Smooth muscle cell (in vitro differentiated cells): Measurements from ENCODE around the gene NHLRC2. TPM values are rescaled to one million over a fixed set of nuclear protein-coding genes. Genes with fewer than 3 reads are reported as not detected.

Experiments
- DNase-seq: peaks from one replicate; lab custom pipeline; 2025; ENCODE audit not compliant: unreplicated experiment; lab: John Stamatoyannopoulos, UW
- H2AFZ ChIP-seq: fragments of 200-600 bp; sonication (generic); 2 replicates; pipeline ENCODE4 v1.6.0; 2016; ENCODE audit warnings: antibody characterized with exemption, low read depth, mild to moderate bottlenecking
- H3F3A ChIP-seq: fragments of 200-600 bp; sonication (generic); 2 replicates; pipeline ENCODE4 v1.6.0; 2017; ENCODE audit warnings: antibody characterized with exemption, low read depth
- H3K27ac ChIP-seq: fragments of 200-600 bp; sonication (generic); 2 replicates; pipeline ENCODE4 v1.5.1; 2016; ENCODE audit warnings: low read depth, mild to moderate bottlenecking
- H3K27me3 ChIP-seq: fragments of 200-600 bp; sonication (generic); 2 replicates; pipeline ENCODE4 v1.6.1; 2016; ENCODE audit warnings: low read depth, mild to moderate bottlenecking
- H3K36me3 ChIP-seq: fragments of 200-600 bp; sonication (generic); 2 replicates; pipeline ENCODE4 v1.5.1; 2016; ENCODE audit warnings: low read depth
- H3K4me1 ChIP-seq: fragments of 200-600 bp; sonication (generic); 2 replicates; pipeline ENCODE4 v1.5.1; 2016; ENCODE audit warnings: low read depth
- H3K4me2 ChIP-seq: fragments of 200-600 bp; sonication (generic); 2 replicates; pipeline ENCODE4 v1.6.0; 2016; ENCODE audit warnings: mild to moderate bottlenecking
- H3K4me3 ChIP-seq: fragments of 200-600 bp; sonication (generic); 2 replicates; pipeline ENCODE4 v1.5.1; 2016; ENCODE audit warnings: mild to moderate bottlenecking
- H3K79me2 ChIP-seq: fragments of 200-600 bp; sonication (generic); 2 replicates; pipeline ENCODE4 v1.6.0; 2016; ENCODE audit warnings: low read depth, mild to moderate bottlenecking
- H3K9ac ChIP-seq: fragments of 200-600 bp; sonication (generic); 2 replicates; pipeline ENCODE4 v1.6.0; 2016; ENCODE audit warnings: low read depth
- H3K9me3 ChIP-seq: fragments of 200-600 bp; sonication (generic); replicated peaks from 2 replicates; pipeline ENCODE4 v1.5.1; 2016; ENCODE audit warnings: low read depth
- H4K20me1 ChIP-seq: fragments of 200-600 bp; sonication (generic); 2 replicates; pipeline ENCODE4 v1.6.0; 2016; ENCODE audit warnings: low read depth
- CTCF ChIP-seq: fragments of 200-600 bp; sonication (generic); IDR thresholded peaks from 2 replicates; pipeline ENCODE4 v1.5.1; 2017; ENCODE audit warnings: borderline replicate concordance, mild to moderate bottlenecking, antibody characterized with exemption; ENCODE audit not compliant: insufficient read depth, poor library complexity, severe bottlenecking
- WGBS: methylation state at CpG from one replicate; pipeline ENCODE4 v1.1.7; 2016; ENCODE audit warnings: low lambda C conversion rate; 5-methylcytosine and 5-hydroxymethylcytosine counted together
- polyA plus RNA-seq: library from polyadenylated mRNA; unstranded; fragments of >200 nt; fragmentation: Nextera tagmentation; extraction: Ambion mirVana; gene quantifications from 2 replicates; pipeline ENCODE4 v1.2.1, GENCODE V29; 2016
- total RNA-seq: library from RNA; depleted of rRNA; stranded (reverse); fragments of >200 nt; gene quantifications from 2 replicates; pipeline ENCODE4 v1.2.3, GENCODE V29; 2014

NHLRC2 gene
- total and polyA plus RNA-seq, 2 experiments from 2014 or later, result 5.1 to 14.4 TPM

- H3K4me1 ChIP-seq, result no peaks in the 10 kb centered on the region
- no peak overlapping the region for H3K4me2 ChIP-seq
- no peak for DNase-seq
- no peaks in the 10 kb centered on the region for H3K9me3 ChIP-seq
- TF ChIP-seq CTCF, result no peak
- H3K27ac ChIP-seq, result no peak overlapping the region
- 99% methylated on average over 2 of the region's 2 CpGs for WGBS
- no peaks in the 10 kb centered on the region for H3K27me3 ChIP-seq
- no peak overlapping the region for H2AFZ ChIP-seq
- H3K79me2 ChIP-seq, result peaks cover 18% of the 10 kb centered on the region
- H3K9ac ChIP-seq, result no peak overlapping the region
- H3K4me3 ChIP-seq, result no peak overlapping the region
- no peaks in the 10 kb centered on the region for H3F3A ChIP-seq
- H3K36me3 ChIP-seq, result peaks cover 4% of the 10 kb centered on the region
- peaks cover 12% of the 10 kb centered on the region for H4K20me1 ChIP-seq
These were observed 25.2 kb downstream of the NHLRC2 start for GRCh38 chr10:113879691-113880090.

- H3K36me3 ChIP-seq, result peaks cover 4% of the 10 kb centered on the region
- no peak overlapping the region for H3K27ac ChIP-seq
- H4K20me1 ChIP-seq, result peaks cover 7% of the 10 kb centered on the region
- no peaks in the 10 kb centered on the region for H3K27me3 ChIP-seq
- no peak overlapping the region for H3K4me3 ChIP-seq
- no peak for DNase-seq
- H3K4me1 ChIP-seq, result no peaks in the 10 kb centered on the region
- H3F3A ChIP-seq, result no peaks in the 10 kb centered on the region
- no peak for TF ChIP-seq CTCF
- no peak overlapping the region for H3K4me2 ChIP-seq
- no peak overlapping the region for H2AFZ ChIP-seq
- H3K79me2 ChIP-seq, result peaks cover 12% of the 10 kb centered on the region
- WGBS, result 95% methylated on average over 1 of the region's 1 CpG
- H3K9ac ChIP-seq, result no peak overlapping the region
- H3K9me3 ChIP-seq, result no peaks in the 10 kb centered on the region
These were observed 25.8 kb downstream of the NHLRC2 start for GRCh38 chr10:113880236-113880635.

GRCh38 chr10:113882240-113882639 is 27.8 kb downstream of the NHLRC2 start:
- Histone ChIP-seq H3K27ac (no peak overlapping the region), H2AFZ (no peak overlapping the region), H3K27me3 (no peaks in the 10 kb centered on the region), H3K4me3 (no peak overlapping the region), H3K4me2 (no peak overlapping the region), H4K20me1 (peaks cover 4% of the 10 kb centered on the region), H3K36me3 (peaks cover 11% of the 10 kb centered on the region), H3K4me1 (no peaks in the 10 kb centered on the region), H3K79me2 (peaks cover 5% of the 10 kb centered on the region), H3F3A (no peaks in the 10 kb centered on the region), H3K9me3 (no peaks in the 10 kb centered on the region), H3K9ac (no peak overlapping the region)
- 97% methylated on average over 2 of the region's 2 CpGs for WGBS
- TF ChIP-seq CTCF, result no peak
- no peak for DNase-seq

- no peaks in the 10 kb centered on the region for H3K27me3 ChIP-seq
- no peaks in the 10 kb centered on the region for H3K9me3 ChIP-seq
- WGBS, result 73% methylated on average over 2 of the region's 2 CpGs
- DNase-seq, result no peak
- H4K20me1 ChIP-seq, result peaks cover 9% of the 10 kb centered on the region
- no peaks in the 10 kb centered on the region for H3F3A ChIP-seq
- no peak overlapping the region for H3K4me3 ChIP-seq
- H3K9ac ChIP-seq, result no peak overlapping the region
- H2AFZ ChIP-seq, result no peak overlapping the region
- H3K79me2 ChIP-seq, result no peaks in the 10 kb centered on the region
- no peak for TF ChIP-seq CTCF
- H3K4me2 ChIP-seq, result no peak overlapping the region
- H3K36me3 ChIP-seq, result peaks cover 10% of the 10 kb centered on the region
- no peaks in the 10 kb centered on the region for H3K4me1 ChIP-seq
- H3K27ac ChIP-seq, result no peak overlapping the region
These were observed 35.5 kb downstream of the NHLRC2 start for GRCh38 chr10:113889911-113890310.
